ENCODE measurements around the gene NFKBIB. TPM values are rescaled to one million over a fixed set of nuclear protein-coding genes. Genes with fewer than 3 reads are reported as not detected.

NFKBIB gene
- polyA plus RNA-seq, 3 donors: 6.7 to 29.4 (median 9.0) TPM

DNA sequence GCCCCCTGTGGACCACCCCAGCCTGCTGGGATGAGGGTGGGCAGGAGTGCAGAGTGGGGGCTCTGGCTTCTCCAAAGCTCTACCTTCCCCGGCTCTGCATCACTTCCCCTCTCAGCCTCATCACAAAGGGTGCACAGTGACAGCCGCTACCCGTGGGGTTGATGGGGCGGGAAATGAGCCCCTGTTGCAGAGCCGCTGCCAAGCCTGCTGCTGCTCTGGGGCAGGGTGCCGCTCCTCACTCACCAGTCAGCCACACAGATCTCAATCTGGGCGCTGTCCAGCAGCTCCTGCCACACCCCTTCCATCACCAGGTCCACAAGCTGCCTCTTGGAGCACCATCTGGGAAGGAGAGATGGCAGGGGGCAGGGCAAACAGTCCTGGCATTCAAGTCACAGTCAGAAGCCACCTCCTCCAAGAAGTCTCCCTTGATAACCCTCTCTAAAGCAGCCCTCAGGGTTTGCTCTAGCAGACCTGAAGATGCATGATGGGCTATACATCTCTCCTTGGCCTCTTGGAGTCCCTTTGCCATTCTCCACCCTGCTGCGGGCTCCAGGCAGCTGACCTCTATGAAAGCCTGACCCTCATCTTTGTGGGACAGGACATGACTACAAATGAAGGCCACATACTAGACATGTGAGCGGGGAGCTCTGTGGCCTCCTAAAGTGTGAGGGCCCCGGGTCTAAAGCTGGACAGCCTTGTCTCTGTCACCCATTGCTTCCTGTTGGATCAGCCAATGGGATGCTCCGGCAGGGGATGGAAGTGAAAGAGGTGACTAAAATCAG, 46.7 kb downstream of the NFKBIB start:
- Histone ChIP-seq H3K27me3 (ENCODE audit: control insufficient read depth in 2 of 2, insufficient read depth in 2 of 2, low read length in 2 of 2) (peaks cover 0 to 14% of the 10 kb centered on the region in 2 donors), H3K4me1 (ENCODE audit: control insufficient read depth in 1 of 2, insufficient read depth in 2 of 2, low read length in 2 of 2) (peaks cover 7 to 10% of the 10 kb centered on the region in 2 donors), H3K27ac (ENCODE audit: low read depth in 1 of 2, low read length in 2 of 2) (no peak overlapping the region), H3K9ac (ENCODE audit: insufficient read depth, low read length, poor library complexity, severe bottlenecking) (no peak overlapping the region), H3K4me2 (replicated peaks; ENCODE audit: extremely low read depth, low read length, poor library complexity, severe bottlenecking) (no peak overlapping the region), H4K20me1 (ENCODE audit: insufficient read depth, low read length) (no peaks in the 10 kb centered on the region), H2AFZ (ENCODE audit: insufficient read depth, low read depth, low read length, poor library complexity, severe bottlenecking) (no peak overlapping the region), H3K79me2 (ENCODE audit: insufficient read depth, low read length) (no peaks in the 10 kb centered on the region), H3K36me3 (replicated peaks in 1 of 2; ENCODE audit: control insufficient read depth in 1 of 2, insufficient read depth in 2 of 2, low read length in 2 of 2) (no peaks in the 10 kb centered on the region), H3K9me3 (replicated peaks in 1 of 2; ENCODE audit: control insufficient read depth in 1 of 2, insufficient read depth in 1 of 2, low read length in 2 of 2) (no peaks in the 10 kb centered on the region), H3K4me3 (replicated peaks in 1 of 3; ENCODE audit: low read depth in 2 of 3, low read length in 3 of 3) (no peak overlapping the region)
- Mint-ChIP-seq H3K9me3 (peaks cover 0 to 10% (median 9%) of the 10 kb centered on the region in 7 donors), H3K4me3 (no peak overlapping the region), H3K27ac (peak overlapping the region in 1 of 7 donors; percentile 41), H3K27me3 (ENCODE audit: low read depth in 3 of 3) (peaks cover 22 to 36% (median 27%) of the 10 kb centered on the region in 3 donors), H3K4me1 (peaks cover 9% of the 10 kb centered on the region), H3K36me3 (no peaks in the 10 kb centered on the region)
- intact Hi-C loops (cut with micrococcal nuclease): loop anchor here in 1 of 2 donors (2.0 kb wide), 1 partner anchor 62 kb away; no protein-coding TSS in a partner anchor
- TF ChIP-seq, protein P1, sequence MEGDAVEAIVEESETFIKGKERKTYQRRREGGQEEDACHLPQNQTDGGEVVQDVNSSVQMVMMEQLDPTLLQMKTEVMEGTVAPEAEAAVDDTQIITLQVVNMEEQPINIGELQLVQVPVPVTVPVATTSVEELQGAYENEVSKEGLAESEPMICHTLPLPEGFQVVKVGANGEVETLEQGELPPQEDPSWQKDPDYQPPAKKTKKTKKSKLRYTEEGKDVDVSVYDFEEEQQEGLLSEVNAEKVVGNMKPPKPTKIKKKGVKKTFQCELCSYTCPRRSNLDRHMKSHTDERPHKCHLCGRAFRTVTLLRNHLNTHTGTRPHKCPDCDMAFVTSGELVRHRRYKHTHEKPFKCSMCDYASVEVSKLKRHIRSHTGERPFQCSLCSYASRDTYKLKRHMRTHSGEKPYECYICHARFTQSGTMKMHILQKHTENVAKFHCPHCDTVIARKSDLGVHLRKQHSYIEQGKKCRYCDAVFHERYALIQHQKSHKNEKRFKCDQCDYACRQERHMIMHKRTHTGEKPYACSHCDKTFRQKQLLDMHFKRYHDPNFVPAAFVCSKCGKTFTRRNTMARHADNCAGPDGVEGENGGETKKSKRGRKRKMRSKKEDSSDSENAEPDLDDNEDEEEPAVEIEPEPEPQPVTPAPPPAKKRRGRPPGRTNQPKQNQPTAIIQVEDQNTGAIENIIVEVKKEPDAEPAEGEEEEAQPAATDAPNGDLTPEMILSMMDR (IDR thresholded peaks at IDR 0.05): no peak
- WGBS (ENCODE audit: insufficient coverage): 48% methylated on average over 8 of the region's 11 CpGs
- DNase-seq: no peak

DNA sequence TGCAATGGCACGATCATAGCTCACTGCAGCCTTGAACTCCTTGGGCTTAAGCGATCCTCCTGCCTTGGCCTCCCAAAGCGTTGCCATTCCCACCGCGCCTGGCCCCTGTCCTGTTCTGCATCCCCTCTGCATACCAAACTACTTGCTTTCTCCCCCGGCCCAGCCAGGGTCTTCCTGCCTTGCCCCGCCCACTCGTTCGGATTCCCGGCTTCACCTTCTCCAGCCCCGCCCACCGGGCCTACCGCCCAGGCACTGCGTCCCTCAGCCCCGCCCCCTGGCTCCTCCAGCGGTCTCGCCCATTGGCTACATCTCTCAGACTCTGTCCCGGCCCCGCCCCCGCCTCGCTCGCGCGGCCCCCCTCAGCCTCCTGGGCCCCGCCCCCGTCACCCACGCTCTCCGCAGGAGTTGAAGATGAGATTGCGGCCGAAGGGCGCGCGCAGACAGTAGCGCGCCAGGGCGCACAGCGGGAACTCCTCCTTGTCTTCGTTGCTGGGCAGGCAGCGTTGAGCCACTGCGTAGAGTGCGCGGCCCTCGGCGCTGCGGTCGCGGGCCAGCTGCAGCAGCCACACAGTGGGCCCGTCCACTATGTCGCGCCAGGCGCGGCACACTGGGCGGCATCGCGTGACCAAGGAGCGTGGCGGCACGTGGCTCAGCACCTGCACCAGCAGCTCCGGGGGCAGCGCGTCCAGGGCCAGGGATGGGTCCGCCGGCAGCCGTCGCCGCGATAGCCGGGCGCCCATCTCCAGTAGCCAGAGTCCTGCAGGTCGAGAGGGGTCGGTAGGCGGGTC, 50.0 kb downstream of the NFKBIB start:
- peak; percentile 22 to 53 (median 25) for DNase-seq
- peaks cover 7 to 10% of the 10 kb centered on the region in 2 donors for H3K4me1 ChIP-seq (ENCODE audit: control insufficient read depth in 1 of 2, insufficient read depth in 2 of 2, low read length in 2 of 2)
- no peak overlapping the region for H3K9ac ChIP-seq (ENCODE audit: insufficient read depth, low read length, poor library complexity, severe bottlenecking)
- H3K36me3 ChIP-seq (replicated peaks in 1 of 2; ENCODE audit: control insufficient read depth in 1 of 2, insufficient read depth in 2 of 2, low read length in 2 of 2): no peaks in the 10 kb centered on the region
- no peak overlapping the region for H3K27ac ChIP-seq (ENCODE audit: low read depth in 1 of 2, low read length in 2 of 2)
- H3K4me1 Mint-ChIP-seq: peaks cover 11% of the 10 kb centered on the region
- H3K36me3 Mint-ChIP-seq: no peaks in the 10 kb centered on the region
- no peaks in the 10 kb centered on the region for H4K20me1 ChIP-seq (ENCODE audit: insufficient read depth, low read length)
- TF ChIP-seq, protein P1 (IDR thresholded peaks at IDR 0.05): no peak
- H3K27me3 ChIP-seq (ENCODE audit: control insufficient read depth in 2 of 2, insufficient read depth in 2 of 2, low read length in 2 of 2): peaks cover 0 to 14% of the 10 kb centered on the region in 2 donors
- H3K4me3 Mint-ChIP-seq: peak overlapping the region; percentile 52 to 81
- no peaks in the 10 kb centered on the region for H3K9me3 ChIP-seq (replicated peaks in 1 of 2; ENCODE audit: control insufficient read depth in 1 of 2, insufficient read depth in 1 of 2, low read length in 2 of 2)
- peaks cover 30 to 54% (median 44%) of the 10 kb centered on the region in 3 donors for H3K27me3 Mint-ChIP-seq (ENCODE audit: low read depth in 3 of 3)
- H3K4me3 ChIP-seq (replicated peaks in 1 of 3; ENCODE audit: low read depth in 2 of 3, low read length in 3 of 3): peak overlapping the region in 2 of 3 experiments; percentile 6 to 60
- H2AFZ ChIP-seq (ENCODE audit: insufficient read depth, low read depth, low read length, poor library complexity, severe bottlenecking): peak overlapping the region; percentile 73
- H3K9me3 Mint-ChIP-seq: peaks cover 0 to 10% (median 9%) of the 10 kb centered on the region in 7 donors
- no peaks in the 10 kb centered on the region for H3K79me2 ChIP-seq (ENCODE audit: insufficient read depth, low read length)
- H3K27ac Mint-ChIP-seq: peak overlapping the region in 1 of 7 donors; percentile 28
- WGBS (ENCODE audit: insufficient coverage): 11% methylated on average over 71 of the region's 72 CpGs
- peak overlapping the region; percentile 69 for H3K4me2 ChIP-seq (replicated peaks; ENCODE audit: extremely low read depth, low read length, poor library complexity, severe bottlenecking)
- intact Hi-C loops (cut with micrococcal nuclease): no loop called here

Data from CD14-positive monocyte (primary cell).